K562 (cell line): ENCODE measurements around the gene KCNJ4. TPM values are rescaled to one million over a fixed set of nuclear protein-coding genes. Genes with fewer than 3 reads are reported as not detected.

Source experiments
- ATAC-seq: fragments of 200-7000 bp; cut with Tn5 transposase; 3 replicates; pipeline ENCODE4 v1.9.1; 2020; ENCODE audit warnings: moderate library complexity
- BruUV-seq: library from RNA; stranded (reverse); fragments of 400-500 nt; replicated peaks from 2 replicates; lab custom pipeline; 2021; lab: Mats Ljungman, UMichigan
- CTCF ChIA-PET: fragments of 300-600 bp; formaldehyde crosslinking; extraction: SDS; loops from one replicate; lab custom pipeline; 2021; ENCODE audit warnings: low intra/inter-chr PET ratio; lab: Yijun Ruan, JAX
- POLR2A ChIA-PET: fragments of 300-600, 350-650 bp; sonication (Branson Sonifier 250); formaldehyde crosslinking; extraction: SDS; loops from one replicate; lab custom pipeline; 2021; ENCODE audit warnings: antibody characterized with exemption, inconsistent platforms; lab: Yijun Ruan, JAX
- DNase-seq, 4 experiments: peaks; one replicate each; pipeline versions ENCODE4 v3.0.0 to v3.0.0-alpha.2; 2011 to 2018; ENCODE audit warnings: low spot score in 3 of 4, mixed read lengths in 3 of 4; ENCODE audit errors: extremely low read depth in 1 of 4
- FAIRE-seq: peaks from 2 replicates; lab custom pipeline; 2011; peaks lifted over from hg19 to GRCh38; lab: Jason Lieb, UNC
- H2AFZ ChIP-seq: 2 replicates; pipeline ENCODE4 v1.6.0; 2011; ENCODE audit warnings: low read depth, low read length, control low read depth, inconsistent platforms
- H3K27ac ChIP-seq: fragments of 200-600 bp; 3 replicates; pipeline ENCODE4 v1.8.0; 2011; ENCODE audit warnings: low read depth, mild to moderate bottlenecking, control low read depth, inconsistent platforms, low read length, moderate library complexity, mixed read lengths; ENCODE audit errors: extremely low read depth
- H3K27me3 ChIP-seq, 2 experiments: fragments of 300-600 bp in 1 of 2; 2 replicates in 1 of 2; 3 replicates in 1 of 2; pipeline versions ENCODE4 v1.6.0 to v1.8.0; 2011; ENCODE audit warnings: inconsistent platforms in 2 of 2, low read length in 2 of 2, mild to moderate bottlenecking in 1 of 2, mixed read lengths in 1 of 2, moderate library complexity in 1 of 2; ENCODE audit not compliant: control insufficient read depth in 2 of 2, insufficient read depth in 2 of 2
- H3K36me3 ChIP-seq: fragments of 300-600 bp; 3 replicates; pipeline ENCODE4 v1.8.0; 2011; ENCODE audit warnings: mild to moderate bottlenecking, low read length, inconsistent platforms; ENCODE audit not compliant: control insufficient read depth, insufficient read depth
- H3K4me1 ChIP-seq, 2 experiments: fragments of 200-600 bp in 1 of 2; replicated peaks in 1 of 2; 2 replicates in 1 of 2; 3 replicates in 1 of 2; pipeline versions ENCODE4 v1.5.1 to v1.8.0; 2011; ENCODE audit warnings: inconsistent platforms in 2 of 2, low read length in 2 of 2, mild to moderate bottlenecking in 1 of 2, mixed read lengths in 1 of 2, moderate library complexity in 1 of 2; ENCODE audit not compliant: control insufficient read depth in 2 of 2, insufficient read depth in 2 of 2
- H3K4me2 ChIP-seq: 2 replicates; pipeline ENCODE4 v1.6.1; 2011; ENCODE audit warnings: low read length, control low read depth, inconsistent platforms, mixed read lengths; ENCODE audit not compliant: insufficient read depth
- H3K4me3 ChIP-seq: fragments of 200-600 bp; sonication (generic), shearing (Covaris generic); 2 replicates; pipeline ENCODE4 v1.5.1; 2016; ENCODE audit warnings: control low read depth, inconsistent platforms
- H3K79me2 ChIP-seq: fragments of 200-600 bp; 3 replicates; pipeline ENCODE4 v1.8.0; 2011; ENCODE audit warnings: low read length, inconsistent platforms; ENCODE audit not compliant: control insufficient read depth, insufficient read depth
- H3K9ac ChIP-seq, 2 experiments: 2 replicates each; pipeline versions ENCODE4 v1.6.0 to v1.6.1; 2011; ENCODE audit warnings: low read depth in 2 of 2, low read length in 2 of 2, control low read depth in 1 of 2, inconsistent platforms in 1 of 2, mild to moderate bottlenecking in 1 of 2, mixed read lengths in 1 of 2; ENCODE audit not compliant: insufficient read depth in 1 of 2
- H3K9me1 ChIP-seq: one replicate; pipeline ENCODE4 v1.6.0; 2011; ENCODE audit warnings: inconsistent platforms, mild to moderate bottlenecking, low read length, moderate library complexity; ENCODE audit not compliant: control insufficient read depth, insufficient read depth
- H3K9me3 ChIP-seq: replicated peaks from 2 replicates; pipeline ENCODE4 v1.5.1; 2011; ENCODE audit warnings: low read depth, low read length, inconsistent platforms; ENCODE audit not compliant: control insufficient read depth, insufficient read depth
- H4K20me1 ChIP-seq: replicated peaks from 2 replicates; pipeline ENCODE4 v1.6.1; 2011; ENCODE audit warnings: low read length, inconsistent platforms, mixed read lengths; ENCODE audit not compliant: control insufficient read depth, insufficient read depth
- CHCHD3 ChIP-seq: fragments of 250-450 bp; sonication (Bioruptor Pico); IDR thresholded peaks from 2 replicates; pipeline ENCODE4 v2.1.2; 2022; ENCODE audit warnings: mild to moderate bottlenecking
- HDAC3 ChIP-seq: fragments of 450-650 bp; IDR thresholded peaks from 2 replicates; pipeline ENCODE4 v1.6.1; 2018; ENCODE audit warnings: borderline replicate concordance, mild to moderate bottlenecking, moderate library complexity; ENCODE audit not compliant: partially characterized antibody
- WGBS: fragments of 100-300 bp; shearing (Covaris generic); methylation state at CpG from one replicate; pipeline ENCODE4 v1.1.6; 2016; ENCODE audit warnings: low coverage, mixed read lengths; ENCODE audit not compliant: insufficient coverage; ENCODE audit errors: missing lambda C conversion rate; 5-methylcytosine and 5-hydroxymethylcytosine counted together
- in situ Hi-C: fragments of 300-500 bp; cut with MboI; formaldehyde crosslinking; loops from 4 replicates; pipeline ENCODE4 v1.15.0; 2018; ENCODE audit warnings: inconsistent platforms, mixed read lengths
- intact Hi-C: fragments of 100-400 bp; cut with micrococcal nuclease; formaldehyde crosslinking; loops from 2 replicates; pipeline ENCODE4 v1.14.2; 2022
- polyA plus RNA-seq, 8 experiments: library from polyadenylated mRNA; depleted of rRNA in 4 of 8; stranded (reverse) in 5 of 8; unstranded in 3 of 8; fragments of >200 nt; fragmentation: Nextera tagmentation in 2 of 8; fragmentation: Illumina TruSeq in 1 of 8; extraction: Ambion mirVana in 2 of 8; extraction: Trizol in 1 of 8; gene quantifications; 2 replicates each; pipeline versions ENCODE4 v1.2.1 to v1.2.3, GENCODE V29; 2011 to 2014; ENCODE audit warnings: inconsistent platforms in 1 of 8, missing spikeins in 1 of 8
- total RNA-seq, 7 experiments: library from RNA; depleted of rRNA in 6 of 7; stranded (reverse); fragments of >200 nt in 6 of 7; fragmentation: Illumina TruSeq in 2 of 7; extraction: Trizol in 2 of 7; gene quantifications; 2 replicates each; pipeline versions ENCODE4 v1.2.1 to v1.2.3, GENCODE V29; 2011 to 2021; ENCODE audit warnings: low replicate concordance in 1 of 7
- TF ChIP-seq, protein P1 (sequence below): fragments of 150-350 bp; conservative IDR thresholded peaks from 2 replicates; pipeline ENCODE4 v1.6.1; 2014; ENCODE audit warnings: low read length

Gene KCNJ4
- total and polyA plus RNA-seq, 9 of the 15 experiments (the other 6 are each of a cell fraction or from before 2014, with no cell fraction given): 0.07 to 0.55 (median 0.09) TPM; not detected in 4

DNA sequence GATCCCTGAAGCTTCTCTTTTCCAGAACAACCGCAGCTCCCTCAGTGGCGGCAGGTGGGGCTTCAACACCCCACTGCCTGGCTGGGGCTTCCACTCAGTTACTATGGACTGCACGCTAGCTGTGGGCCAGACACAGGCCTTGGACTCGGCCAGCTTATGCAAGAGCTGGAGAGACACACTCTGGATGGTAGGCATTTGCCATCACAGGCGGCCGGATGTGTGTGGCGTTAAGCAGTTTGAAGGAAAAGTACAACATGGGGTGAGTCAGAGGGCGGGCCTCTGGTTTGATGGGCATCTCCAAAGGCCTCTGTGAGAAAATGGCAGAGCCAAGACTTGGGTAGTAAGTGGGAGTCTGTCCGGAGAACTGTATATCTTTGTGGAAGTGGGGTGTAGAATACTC is 17.6 kb downstream of the KCNJ4 start:
- Histone ChIP-seq H3K9ac (no peak overlapping the region), H3K4me2 (no peak overlapping the region), H3K27me3 (peaks cover 0 to 5% of the 10 kb centered on the region in 2 experiments; a peak in 2 of 5 replicates), H3K27ac (no peak overlapping the region), H3K79me2 (no peaks in the 10 kb centered on the region), H4K20me1 (no peaks in the 10 kb centered on the region), H3K9me1 (no peaks in the 10 kb centered on the region), H3K9me3 (no peaks in the 10 kb centered on the region), H3K4me3 (no peak overlapping the region), H3K36me3 (no peaks in the 10 kb centered on the region), H3K4me1 (peaks cover 0 to 5% of the 10 kb centered on the region in 2 experiments; a peak in 1 of 5 replicates), H2AFZ (no peak overlapping the region)
- CTCF ChIA-PET: no interaction called here
- no peak for FAIRE-seq
- 63% methylated on average over 6 of the region's 9 CpGs for WGBS
- no peak for ATAC-seq
- TF ChIP-seq, protein P1, sequence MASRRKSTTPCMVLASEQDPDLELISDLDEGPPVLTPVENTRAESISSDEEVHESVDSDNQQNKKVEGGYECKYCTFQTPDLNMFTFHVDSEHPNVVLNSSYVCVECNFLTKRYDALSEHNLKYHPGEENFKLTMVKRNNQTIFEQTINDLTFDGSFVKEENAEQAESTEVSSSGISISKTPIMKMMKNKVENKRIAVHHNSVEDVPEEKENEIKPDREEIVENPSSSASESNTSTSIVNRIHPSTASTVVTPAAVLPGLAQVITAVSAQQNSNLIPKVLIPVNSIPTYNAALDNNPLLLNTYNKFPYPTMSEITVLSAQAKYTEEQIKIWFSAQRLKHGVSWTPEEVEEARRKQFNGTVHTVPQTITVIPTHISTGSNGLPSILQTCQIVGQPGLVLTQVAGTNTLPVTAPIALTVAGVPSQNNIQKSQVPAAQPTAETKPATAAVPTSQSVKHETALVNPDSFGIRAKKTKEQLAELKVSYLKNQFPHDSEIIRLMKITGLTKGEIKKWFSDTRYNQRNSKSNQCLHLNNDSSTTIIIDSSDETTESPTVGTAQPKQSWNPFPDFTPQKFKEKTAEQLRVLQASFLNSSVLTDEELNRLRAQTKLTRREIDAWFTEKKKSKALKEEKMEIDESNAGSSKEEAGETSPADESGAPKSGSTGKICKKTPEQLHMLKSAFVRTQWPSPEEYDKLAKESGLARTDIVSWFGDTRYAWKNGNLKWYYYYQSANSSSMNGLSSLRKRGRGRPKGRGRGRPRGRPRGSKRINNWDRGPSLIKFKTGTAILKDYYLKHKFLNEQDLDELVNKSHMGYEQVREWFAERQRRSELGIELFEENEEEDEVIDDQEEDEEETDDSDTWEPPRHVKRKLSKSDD: no peak
- TF ChIP-seq CHCHD3 (CRISPR knock-in tag) (no peak), HDAC3 (no peak)
- no TSS peak for BruUV-seq
- POLR2A ChIA-PET: interaction anchor here (0.6 kb wide), 1 partner anchor 41 kb away, joined by 3 read pairs; no protein-coding TSS in a partner anchor
- intact Hi-C loops: no loop called here
- no peak for DNase-seq
- in situ Hi-C loops: no loop called here
